Skeletal muscle cell (primary cell): ENCODE data around the gene RASAL2.
"Not testable (repeated sequence)": the region's sequence is repeated elsewhere in the genome, so short reads cannot be mapped to it uniquely, and the experiment has no call there.

Experiments used
- DNase-seq: peaks from one replicate; pipeline ENCODE4 v3.0.0-alpha.2; 2010; ENCODE audit warnings: low read depth
- H3K4me3 ChIP-seq: 2 replicates; pipeline ENCODE4 v1.5.1; 2011; ENCODE audit warnings: low read depth, mild to moderate bottlenecking, control low read depth, low read length, moderate library complexity

RASAL2 gene

GRCh38 chr1:178492341-178492740 lies 398.4 kb downstream of the RASAL2 start:
- H3K4me3 ChIP-seq, result no peak overlapping the region
- no peak for DNase-seq

- H3K4me3 ChIP-seq, result no peak overlapping the region
- DNase-seq, result no peak
Measured at GRCh38 chr1:178493301-178493741, 399.4 kb downstream of the RASAL2 start.

DNA sequence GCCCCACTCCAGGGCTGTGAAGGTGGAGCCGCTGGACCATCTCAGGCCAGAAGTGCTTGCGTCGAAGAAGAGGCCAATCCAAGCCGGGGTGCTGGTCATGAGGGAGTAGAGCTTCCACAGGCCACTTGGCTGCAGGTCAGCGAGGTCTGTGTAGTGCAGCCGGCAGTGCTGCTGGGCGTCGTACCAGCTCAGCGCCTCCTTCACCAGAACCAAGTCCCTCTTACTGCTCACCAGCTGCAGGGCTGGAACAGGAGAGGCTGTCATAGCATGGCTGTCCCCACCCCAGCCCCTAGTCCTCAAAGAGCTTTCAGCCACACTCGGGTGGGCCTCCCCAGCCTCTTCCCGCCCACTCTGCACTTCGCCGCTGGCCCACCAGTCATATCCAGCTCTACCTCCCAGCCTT lies 400.7 kb downstream of the RASAL2 start:
- no peak for DNase-seq
- H3K4me3 ChIP-seq, result no peak overlapping the region

- no peak for DNase-seq
- no peak overlapping the region for H3K4me3 ChIP-seq
Measured at GRCh38 chr1:178495158-178495557, 401.3 kb downstream of the RASAL2 start.

DNA sequence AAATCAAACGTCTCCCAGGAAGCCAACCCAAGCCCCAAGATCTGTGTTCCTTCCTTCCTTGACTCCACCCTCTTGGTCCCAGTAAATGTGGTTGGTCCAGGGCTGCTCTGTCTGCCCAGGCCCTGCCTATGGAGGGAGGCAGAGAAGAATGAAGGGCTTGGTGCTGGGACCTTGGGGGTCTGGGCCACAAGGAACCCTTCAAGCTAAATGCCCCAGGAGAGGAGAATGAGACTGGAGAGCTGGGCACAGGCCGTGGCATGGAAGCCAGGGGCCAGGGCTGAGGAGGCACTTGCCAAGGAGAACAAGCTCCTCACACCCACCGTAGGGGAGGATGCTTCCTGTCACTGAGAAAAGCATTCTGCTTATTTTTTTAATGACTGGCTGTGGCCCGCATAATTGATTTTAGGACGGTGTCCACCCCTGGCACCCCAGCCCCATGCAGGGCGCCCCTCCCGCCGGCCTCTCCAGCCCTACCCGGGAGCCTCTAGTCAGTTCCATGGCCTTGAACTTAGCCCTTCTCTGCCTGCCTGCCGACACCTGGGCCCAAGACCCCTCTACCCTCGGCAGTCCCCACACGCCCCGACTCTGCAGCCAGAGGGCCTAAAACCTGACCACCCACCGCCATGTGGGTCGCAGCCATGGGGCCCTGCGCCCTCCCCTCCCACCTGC lies 402.0 kb downstream of the RASAL2 start:
- no peak for DNase-seq
- H3K4me3 ChIP-seq, result no peak overlapping the region

DNA sequence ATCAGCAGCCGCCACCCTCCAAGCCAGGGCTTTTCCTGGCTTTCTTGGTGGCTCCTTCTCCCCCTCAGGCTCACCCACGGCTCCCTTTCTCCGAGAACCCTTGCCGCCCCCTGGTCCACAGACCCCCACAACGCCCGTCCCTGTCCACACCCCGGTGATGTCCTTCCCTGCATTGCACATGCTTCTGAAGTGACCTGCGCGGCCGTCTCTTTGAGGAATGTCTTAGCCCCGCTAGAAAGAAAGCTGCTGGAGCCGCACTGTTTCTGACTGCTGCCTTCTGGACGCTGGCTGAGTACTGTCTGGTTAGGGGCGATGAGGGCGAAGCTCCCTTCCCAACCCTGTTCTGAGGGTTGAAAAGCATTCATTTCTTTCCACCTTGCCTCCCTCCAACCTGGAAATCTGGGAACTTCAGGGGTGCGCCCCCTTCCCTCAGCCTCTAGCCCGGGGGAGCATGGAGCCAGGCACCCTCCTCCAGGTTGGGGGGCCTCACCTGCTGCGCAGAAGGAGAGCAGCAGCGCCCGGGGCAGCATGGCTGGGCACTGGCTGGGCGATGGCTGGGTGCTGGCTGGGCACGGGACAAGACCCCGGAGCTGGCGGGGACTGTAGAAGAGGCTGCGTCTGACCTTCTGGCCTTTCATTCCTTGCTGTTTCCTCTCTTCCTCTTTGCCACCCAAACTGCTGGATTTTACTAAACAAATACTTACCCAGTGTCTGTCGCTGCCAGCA lies 402.7 kb downstream of the RASAL2 start, which contains the start of gene CLEC20A:
Gene CLEC20A (minus strand): TSS at position 555 of the 726 bp plus-strand sequence. CDS start 25 bp downstream, at position 530.
- no peak within 1 kb of the TSS for H3K4me3 ChIP-seq
- DNase-seq, result no peak

DNA sequence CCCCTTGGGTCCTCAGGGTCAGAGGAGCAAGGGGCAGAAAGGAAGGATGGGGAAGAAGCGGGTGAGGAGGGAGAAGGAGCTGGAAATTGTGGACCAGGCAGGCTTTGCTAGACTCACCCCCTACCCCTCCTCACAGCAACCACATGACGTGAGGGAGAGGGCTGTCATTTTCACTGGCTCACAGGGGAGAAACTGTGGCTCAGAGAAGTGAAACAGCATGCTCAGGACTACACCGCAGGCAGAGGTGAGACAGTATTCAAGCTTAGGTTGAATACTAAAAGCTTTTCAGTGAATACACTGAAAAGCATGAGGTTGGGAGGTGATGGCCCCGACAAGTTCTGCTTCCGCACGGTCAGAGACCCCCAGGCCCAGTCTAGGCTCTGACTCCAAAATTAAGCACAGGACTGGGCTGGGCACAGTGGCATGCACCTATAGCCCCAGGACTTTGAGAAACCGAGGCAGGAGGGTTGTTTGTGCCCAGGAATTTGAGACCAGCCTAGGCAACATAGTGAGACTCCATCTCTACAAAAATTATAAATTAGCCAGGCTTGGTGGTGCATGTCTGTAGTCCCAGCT lies 404.1 kb downstream of the RASAL2 start:
- no peak overlapping the region for H3K4me3 ChIP-seq
- no peak for DNase-seq

GRCh38 chr1:178498896-178499675 lies 405.2 kb downstream of the RASAL2 start:
- H3K4me3 ChIP-seq, result no peak overlapping the region
- DNase-seq, result no peak

DNA sequence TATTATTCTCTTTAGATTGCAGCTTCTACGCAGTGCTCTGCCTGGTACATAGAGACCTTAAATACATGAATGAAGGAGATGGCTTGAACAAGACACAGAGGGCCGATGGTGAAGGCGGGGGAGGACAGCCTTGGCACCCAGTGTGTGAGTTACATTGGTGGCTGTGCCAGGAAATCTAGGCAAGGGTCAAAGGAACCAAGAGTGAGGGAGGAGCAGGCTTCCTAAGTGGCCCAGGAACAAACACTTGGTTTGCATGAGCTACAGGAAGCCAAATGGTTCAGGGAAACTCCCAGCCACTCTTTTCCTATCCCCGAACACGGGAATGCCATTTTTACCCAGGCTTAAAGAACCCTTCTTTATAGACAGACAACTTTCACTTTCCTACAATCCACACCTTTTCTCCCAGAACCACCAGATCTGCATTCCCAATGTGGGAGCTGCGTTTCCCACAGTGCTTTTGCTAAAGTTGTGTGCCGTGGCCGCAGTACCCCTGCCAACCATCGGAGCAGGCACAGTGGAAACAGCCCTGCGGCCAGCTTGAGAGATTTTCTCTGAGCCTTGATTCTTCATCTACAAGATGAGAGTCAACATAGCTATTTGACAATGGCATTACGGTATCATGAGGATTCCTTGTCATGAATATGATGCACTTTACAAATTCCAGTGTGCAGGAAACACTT lies 406.3 kb downstream of the RASAL2 start:
- DNase-seq, result no peak
- no peak overlapping the region for H3K4me3 ChIP-seq

DNA sequence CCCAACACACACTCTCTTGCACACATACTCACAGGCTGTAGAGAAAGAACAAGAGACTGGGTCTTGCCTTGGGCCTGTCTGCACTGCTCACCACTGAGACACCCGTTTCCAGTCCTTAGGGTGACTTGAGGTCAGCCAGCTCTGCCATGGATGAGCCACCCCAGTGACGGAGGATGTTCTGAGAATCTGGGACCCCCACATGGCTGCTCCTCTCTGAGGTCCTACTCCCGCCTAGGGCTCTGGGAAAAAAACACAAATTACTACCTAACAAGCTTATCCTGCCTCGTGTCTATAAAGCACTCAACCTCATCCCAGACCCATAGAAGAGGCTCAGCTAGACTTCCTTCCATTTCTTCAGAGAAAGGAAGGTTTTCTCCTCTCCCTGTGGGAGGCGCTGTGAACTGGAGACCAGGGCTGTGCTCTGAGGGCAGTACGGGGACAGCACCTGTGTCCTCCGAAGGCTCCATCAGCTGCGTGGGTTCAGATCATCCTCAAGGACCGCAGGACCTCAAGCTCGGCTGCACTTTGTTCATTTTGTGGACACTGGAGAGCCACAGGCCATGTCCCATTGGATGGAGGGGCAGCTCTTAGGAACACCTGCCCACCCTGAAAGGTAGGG lies 407.1 kb downstream of the RASAL2 start:
- no peak overlapping the region for H3K4me3 ChIP-seq
- DNase-seq, result no peak

- DNase-seq, result no peak
- no peak overlapping the region for H3K4me3 ChIP-seq
Measured at GRCh38 chr1:178501705-178502329, 407.9 kb downstream of the RASAL2 start.

- no peak overlapping the region for H3K4me3 ChIP-seq
- DNase-seq, result no peak
Measured at GRCh38 chr1:178502330-178502714, 408.4 kb downstream of the RASAL2 start.

DNA sequence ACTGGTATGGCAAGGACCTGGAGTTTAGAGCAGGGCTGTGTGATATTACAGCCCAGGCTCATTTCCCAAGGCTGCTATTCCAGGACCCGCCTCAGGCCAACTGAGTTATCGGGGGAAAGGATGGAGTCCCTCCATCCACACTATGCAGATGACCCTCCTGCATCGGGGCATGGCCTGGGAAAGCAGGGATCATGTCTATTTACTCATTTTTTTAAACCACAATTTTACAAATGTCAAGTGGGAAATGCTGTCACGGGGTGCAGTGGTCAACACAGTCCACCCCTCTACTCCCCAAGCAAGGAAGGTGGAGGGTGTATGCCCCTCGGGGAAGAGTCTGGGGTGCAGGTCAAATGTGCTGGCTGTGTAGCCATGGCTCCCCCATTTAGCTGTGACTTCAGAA lies 409.0 kb downstream of the RASAL2 start:
- no peak overlapping the region for H3K4me3 ChIP-seq
- no peak for DNase-seq

DNA sequence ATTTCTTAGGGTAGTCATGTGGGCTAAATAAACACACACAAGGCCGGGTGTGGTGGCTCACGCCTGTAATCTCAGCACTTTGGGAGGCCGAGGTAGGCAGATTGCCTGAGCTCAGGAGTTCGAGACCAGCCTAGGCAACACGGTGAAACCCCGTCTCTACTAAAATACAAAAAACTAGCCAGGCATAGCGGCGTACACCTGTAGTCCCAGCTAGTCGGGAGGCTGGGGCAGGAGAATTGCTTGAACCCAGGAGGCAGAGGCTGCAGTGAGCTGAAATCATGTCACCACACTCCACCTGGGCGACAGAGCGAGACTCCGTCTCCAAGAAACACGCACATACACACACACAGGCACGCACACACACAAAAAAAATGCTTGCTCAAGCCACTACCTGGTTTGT lies 409.4 kb downstream of the RASAL2 start:
- DNase-seq, H3K4me3 ChIP-seq: not testable (repeated sequence)

- no peak overlapping the region for H3K4me3 ChIP-seq
- no peak for DNase-seq
Measured at GRCh38 chr1:178503849-178504248, 409.9 kb downstream of the RASAL2 start.

GRCh38 chr1:178504286-178504685 lies 410.4 kb downstream of the RASAL2 start:
- no peak for DNase-seq
- H3K4me3 ChIP-seq, result no peak overlapping the region

DNA sequence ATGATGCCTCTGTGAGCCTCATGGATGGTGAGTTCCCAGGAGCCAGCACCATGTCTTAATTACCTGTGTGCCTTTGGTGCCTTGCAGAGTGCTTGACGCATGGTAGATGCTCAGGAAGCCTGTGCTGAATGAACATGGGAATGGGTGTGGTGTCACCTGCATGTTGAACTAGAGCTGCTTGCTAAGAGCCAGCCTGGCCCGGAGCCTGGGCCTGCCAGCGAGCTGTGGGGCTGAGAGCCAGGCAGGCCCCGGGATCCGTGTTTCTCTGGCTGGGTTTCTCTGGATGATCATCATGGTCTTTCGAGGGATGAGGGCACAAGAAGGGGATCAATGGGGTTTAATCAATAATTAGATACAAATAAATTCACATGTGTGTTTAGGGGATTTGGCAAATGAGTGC lies 412.3 kb downstream of the RASAL2 start:
- H3K4me3 ChIP-seq, result no peak overlapping the region
- no peak for DNase-seq

- no peak overlapping the region for H3K4me3 ChIP-seq
- no peak for DNase-seq
Measured at GRCh38 chr1:178506669-178507068, 412.8 kb downstream of the RASAL2 start.
